Endometrial microvascular endothelial cells (primary cell): ENCODE results near the gene CNTN4. TPM values are rescaled to one million over a fixed set of nuclear protein-coding genes. Genes with fewer than 3 reads are reported as not detected.

ENCODE experiments used
- in situ Hi-C: cut with HindIII; loops from 2 replicates; pipeline ENCODE4 v1.10.0; 2017; ENCODE audit warnings: low sequenced_read_pairs, low pct_unique_long_range_greater_than_20kb; ENCODE audit errors: inconsistent ontology term
- total RNA-seq: library from RNA; depleted of rRNA; stranded (reverse); fragments of >200 nt; gene quantifications from one replicate; pipeline ENCODE4 v1.2.3, GENCODE V29; 2015; ENCODE audit errors: inconsistent ontology term

CNTN4 gene
- total RNA-seq, 1 donor from 2014 or later, result not detected

DNA sequence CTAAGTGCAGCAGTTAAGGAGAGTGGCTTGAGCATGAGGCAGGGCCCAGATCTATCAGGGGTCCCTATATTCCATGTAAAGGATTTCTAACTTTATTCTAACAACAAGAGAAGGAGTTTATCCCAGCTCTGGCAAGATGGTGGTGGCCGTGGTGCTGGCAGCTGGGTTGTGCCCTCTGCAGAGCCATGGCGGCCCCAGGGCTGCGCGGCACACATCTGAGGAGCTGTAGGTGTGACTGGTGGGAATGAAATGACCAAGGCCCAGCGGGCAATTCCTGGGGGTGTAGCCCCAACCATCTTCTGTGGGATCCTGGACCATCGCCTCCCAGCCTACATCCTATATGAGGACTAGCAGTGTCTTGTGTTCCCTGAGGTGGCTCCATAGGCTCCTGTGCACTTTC is 263.5 kb downstream of the CNTN4 start:
- in situ Hi-C loops, result no loop called here

DNA sequence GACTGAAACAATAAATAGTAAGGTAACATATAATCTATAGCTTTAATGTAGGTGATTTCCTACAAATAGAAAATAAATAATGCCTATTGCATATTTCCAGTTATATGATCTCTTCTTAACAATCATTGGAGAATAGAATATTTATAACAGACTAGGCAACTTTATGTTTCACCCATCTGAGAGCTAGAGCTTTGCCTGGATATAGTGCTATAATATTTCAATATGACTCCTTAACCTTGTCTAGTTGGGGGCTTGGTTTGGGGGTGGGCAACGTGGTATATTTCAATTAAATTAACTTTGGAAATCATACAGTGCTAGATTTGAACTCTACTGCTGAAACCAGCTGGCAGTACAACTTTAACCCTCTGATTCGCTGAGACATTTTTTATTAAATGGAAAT is 265.2 kb downstream of the CNTN4 start:
- in situ Hi-C loops, result no loop called here

DNA sequence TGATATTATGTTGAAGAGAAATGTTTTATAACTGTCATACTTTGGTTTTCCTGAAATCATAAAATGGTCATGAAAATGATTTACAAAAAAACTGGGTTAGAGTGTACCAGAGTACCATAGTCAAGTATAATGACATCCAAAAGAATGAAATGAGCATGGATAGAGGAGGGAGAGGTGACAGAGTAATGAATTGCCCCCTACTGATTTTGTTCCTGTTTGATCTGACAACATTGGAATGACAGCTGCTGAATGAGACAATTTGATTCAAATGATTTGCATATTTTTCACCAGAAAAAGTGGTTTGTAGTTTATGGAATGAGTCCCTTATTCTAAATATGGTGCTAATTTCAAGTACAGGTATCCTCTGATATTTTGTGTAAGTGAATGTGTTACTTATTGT is 271.7 kb downstream of the CNTN4 start:
- in situ Hi-C loops, result no loop called here

DNA sequence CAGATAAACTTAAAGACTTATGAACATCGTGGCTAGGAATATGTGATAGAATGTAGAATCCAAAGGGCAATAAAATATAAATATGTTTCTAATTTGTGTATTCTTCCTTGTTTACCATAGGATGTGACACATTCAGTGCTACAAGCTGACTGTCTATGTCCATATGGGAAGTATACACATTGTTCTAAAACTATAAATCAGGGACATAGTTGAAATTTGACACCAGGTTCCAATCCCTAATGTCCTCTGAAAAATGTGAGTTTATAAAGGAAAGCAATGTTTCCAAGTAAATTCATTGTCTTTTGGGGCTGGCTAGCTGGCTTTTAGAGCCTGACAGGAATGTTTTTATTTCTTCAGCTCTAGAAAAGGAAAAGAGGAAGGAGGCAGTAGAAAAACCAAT is 273.6 kb downstream of the CNTN4 start:
- in situ Hi-C loops, result no loop called here

DNA sequence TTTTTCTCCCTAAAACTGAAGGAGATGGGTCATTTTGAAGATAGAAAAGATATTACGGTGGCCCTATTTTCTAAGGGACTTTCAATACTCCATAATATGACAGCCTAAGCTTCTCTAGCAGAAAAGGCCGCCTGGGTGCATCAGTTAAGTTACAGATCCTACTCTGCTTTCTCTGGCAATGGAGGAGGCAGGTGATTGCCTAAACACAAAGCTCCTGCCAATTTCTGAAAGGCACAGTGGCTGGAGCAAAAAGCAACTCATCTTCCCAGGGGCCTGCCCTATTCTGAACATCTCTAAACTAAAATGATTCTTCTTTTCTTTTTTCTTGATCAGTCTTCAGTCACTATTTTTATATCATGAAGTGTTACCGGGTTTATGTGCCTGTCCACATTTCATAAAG is 276.7 kb downstream of the CNTN4 start:
- in situ Hi-C loops, result no loop called here

DNA sequence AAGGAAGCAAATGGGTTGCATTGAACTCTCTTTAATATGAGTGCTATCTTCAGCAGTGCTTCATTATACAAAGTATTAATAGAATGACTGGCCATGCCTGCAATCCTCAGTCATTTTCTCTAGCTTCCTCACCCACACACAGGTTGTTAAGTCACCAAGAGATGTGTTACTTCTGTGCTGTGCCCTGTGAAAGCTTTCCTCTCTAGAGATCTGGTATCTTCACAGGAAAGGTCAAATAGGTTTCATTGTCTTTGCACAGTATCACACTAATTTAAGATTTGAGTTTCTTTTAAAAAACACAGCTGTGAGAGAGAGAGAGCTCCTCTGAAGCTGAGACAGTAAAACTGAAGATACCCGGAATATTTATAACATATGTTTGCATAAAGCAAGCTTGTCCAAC is 278.6 kb downstream of the CNTN4 start:
- in situ Hi-C loops, result no loop called here

DNA sequence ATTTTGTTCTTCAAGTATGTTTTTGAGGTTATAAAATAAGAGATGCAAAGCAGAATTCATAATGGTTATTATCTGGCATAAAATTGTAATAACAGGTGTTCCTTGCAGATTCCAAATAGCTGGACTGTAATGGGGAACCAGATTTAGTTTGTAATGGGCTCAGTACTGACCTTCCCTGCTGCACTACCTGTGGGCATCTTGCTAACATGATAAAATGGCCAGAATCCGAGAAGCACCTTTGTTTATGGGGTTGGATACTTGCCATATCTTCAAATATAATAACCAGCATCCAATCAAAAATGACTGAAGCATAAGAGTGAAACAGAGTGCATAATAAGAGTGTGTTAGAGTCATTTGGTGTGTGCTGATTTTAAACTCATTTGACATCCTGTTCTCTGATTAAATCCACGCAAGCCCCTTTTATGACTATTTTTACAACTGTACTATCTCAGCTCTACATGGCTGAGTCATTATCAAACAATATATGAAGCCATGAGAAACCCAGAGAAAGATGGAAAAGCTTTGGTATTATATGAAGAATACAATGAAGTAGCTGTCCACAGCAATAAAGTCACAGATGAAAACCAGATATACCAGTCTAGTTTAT is 292.4 kb downstream of the CNTN4 start:
- in situ Hi-C loops, result no loop called here

DNA sequence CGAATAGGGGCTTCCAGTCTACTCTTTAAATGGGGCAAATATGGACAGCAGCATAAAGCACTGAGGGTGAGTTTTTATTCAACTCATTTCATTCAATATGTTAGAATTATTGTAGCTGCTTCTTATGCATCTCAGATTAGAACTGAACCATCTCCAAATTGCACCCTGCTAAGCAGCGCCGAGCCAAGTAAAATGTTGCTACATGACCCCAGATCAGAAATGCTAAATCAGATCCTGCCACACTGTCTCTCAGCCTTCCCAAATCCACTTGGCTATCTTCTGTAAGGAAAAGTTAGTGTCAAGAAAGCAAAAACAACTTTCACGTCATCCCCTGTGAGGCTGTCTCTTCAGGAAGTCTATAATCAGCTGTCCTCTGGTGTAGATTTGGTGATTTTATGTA is 293.2 kb downstream of the CNTN4 start:
- in situ Hi-C loops, result no loop called here

DNA sequence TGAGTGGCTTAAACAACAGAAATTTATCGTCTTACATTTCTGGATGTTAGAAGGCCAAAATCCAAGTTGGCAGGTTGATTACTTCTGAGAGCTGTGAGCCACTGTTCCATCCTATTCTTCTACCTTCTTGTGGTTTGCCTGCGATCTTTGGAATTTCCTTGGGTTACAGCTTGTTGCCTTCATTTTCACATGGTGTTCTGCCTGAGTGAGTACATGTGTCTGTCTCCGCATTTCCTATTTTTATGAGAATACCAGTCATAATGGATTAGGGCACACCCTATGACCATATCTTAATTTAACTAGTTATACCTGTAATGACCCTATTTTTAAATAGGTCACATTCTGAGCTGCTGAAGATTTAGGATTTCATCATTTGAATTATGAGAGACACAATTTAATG is 294.3 kb downstream of the CNTN4 start:
- in situ Hi-C loops, result no loop called here

DNA sequence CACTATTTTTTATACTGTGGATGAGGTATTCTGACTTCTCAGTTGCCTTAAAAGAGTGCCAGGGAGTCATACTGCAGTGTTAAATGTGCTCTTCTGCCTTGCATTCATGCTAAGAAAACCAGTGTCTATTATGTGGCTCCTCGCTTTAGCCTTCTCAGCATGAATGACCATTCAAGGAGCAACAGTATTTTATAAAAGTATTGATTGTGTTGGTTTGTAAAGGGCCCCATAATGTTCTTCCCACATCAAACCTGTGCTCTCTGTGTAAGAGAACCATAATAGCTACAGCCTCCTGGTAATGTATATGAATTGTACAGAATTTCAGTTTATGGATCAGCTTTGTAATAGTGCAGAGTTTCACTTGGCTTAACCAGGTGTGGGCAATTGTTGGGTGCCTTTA is 316.4 kb downstream of the CNTN4 start:
- in situ Hi-C loops, result no loop called here

DNA sequence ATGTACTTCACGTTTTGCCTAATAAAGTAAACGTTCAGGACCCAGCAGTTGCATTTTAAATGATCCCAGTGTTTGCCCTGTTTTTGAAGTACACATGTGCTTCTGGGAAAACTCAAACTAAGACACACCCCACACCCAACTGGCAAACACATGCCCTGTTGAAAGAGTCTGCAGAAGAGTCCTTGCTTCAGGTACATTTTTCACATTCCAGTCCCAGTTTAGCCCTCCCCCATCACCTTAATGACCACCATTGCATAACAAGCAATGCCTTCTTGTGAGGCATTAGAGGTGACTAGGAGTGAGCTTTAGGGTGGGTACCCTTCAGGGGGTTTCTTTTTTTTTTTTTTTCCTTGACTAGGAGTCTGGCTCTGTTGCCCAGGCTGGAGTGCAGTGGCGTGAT is 322.3 kb downstream of the CNTN4 start:
- in situ Hi-C loops, result no loop called here

DNA sequence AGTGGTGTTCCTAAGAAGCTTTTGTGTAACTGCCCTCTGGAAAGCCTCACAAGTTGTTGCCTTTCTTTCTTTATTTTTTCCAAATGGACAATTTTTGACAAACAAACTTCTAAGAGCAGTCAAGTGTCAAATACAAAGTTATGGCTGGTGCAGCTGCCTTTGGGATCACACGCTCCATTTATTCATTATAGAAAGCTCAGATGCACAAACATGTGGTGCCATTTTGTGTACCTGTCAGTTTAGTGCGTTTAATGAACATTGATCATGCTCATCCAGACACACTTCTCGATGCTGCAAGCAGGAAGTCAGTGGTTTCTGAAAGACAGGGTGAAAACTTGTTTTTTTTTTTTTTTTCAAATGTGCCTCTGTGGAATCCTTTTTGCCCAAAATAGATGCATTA is 324.5 kb downstream of the CNTN4 start:
- in situ Hi-C loops, result no loop called here

DNA sequence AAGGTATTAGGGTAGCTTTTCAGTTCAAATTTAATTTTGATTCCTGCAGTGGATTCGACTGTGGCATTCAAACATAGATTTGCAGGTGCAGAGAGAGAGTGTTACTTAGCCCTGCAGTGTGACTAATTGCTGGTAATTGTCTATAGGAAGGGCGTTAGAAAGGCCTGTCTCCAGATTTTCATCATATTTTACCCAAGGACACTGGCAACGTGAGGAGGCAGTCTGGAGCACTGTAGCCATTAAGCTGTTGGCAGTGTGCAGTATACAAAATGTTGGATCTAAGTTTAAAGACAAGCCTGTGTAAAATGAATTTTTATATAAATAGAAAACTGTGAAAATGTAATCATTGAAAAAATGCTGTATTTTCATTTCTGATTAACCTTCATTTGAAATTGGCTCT is 342.9 kb downstream of the CNTN4 start:
- in situ Hi-C loops, result no loop called here

DNA sequence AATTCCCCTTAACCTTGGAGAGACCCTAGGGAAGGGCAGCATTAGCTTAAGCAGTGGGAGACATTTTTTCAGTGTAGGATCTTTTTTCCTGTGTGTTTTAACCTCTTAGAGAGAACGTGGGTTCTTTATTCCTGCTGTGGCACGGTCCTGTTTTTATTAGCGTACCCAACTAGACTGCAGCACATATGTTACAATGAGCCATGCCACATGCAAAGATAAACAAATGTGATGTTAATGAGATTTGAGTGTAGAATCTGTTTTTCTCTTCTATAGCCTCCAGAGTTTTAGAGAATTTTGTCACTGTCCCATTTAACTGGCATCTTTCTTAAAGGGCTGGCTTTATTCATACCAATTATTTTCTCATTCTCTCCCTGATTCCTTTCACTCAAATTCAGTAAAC is 347.5 kb downstream of the CNTN4 start:
- in situ Hi-C loops, result no loop called here

DNA sequence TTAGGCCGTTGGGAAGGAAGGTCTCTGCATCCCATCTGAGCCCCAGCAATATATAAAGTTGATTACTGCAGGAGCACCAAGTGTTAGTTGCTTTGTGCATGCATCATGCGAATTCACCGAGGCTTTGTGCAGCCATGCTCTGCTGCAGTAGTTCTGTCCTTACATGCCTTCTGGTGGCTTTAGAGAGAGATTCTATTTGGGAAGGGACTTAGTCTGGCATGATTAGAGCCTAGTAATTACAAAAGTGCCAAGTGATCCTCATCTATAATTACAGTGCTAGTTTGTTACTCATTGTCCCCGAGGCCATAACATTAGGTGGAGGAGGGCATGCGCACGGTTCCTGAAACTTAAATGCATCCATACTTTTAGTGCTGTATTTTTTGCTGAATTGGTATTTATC is 353.6 kb downstream of the CNTN4 start:
- in situ Hi-C loops, result no loop called here

DNA sequence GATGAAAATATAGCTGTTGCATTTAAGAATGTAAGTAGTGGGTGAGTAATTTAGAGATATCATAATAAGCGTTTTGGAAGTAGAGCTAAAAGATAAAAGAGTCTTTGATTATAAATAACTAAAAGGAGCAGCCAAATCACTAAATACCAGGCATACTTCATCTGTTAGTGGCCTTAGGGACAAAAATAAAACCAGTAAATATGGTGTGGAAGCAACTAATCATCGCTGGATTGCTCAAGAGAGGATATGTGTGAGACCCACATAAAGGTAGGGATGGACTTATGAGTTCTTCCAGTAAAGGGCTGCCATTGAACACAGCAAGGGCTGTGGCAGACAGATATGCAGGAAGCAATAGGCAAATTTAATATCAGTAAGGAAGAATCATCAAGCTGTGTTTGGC is 356.2 kb downstream of the CNTN4 start:
- in situ Hi-C loops, result no loop called here

DNA sequence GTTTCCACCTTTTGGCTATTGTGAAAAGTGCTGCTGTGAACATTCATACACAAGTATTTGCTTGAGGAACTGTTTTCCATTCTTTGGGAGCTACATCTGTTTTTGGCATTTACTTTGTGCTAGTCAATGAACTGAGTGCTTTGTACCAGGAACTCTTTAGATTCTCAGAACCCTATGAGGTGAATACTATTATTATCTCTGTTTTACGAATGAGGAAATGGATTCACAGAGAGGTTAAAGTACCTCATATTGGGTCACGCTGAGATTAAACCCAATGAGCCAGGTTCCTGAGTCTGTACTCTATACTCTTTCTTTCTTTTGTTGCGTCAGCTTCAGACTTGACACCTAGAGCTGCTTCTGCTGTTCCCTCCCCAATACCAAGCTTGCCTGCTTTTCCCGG is 358.1 kb downstream of the CNTN4 start:
- in situ Hi-C loops, result no loop called here

DNA sequence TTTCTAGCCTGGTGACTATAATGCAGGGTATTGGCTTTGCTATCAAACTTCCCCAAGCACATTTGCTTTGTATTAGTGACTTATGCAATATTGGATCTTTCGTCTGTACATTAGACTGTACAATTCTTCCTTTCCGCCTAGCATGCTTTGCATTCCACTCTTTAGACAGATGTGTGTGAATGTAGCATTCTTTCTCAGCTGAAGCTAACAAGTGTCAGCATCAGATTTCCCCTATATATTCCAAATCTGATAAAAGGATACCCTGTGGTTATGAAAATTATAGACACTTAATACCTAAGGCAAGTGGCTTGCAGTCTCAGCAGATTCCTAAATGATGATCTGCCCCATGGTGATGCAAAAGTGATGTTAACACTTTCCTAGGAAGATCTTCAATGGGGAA is 360.1 kb downstream of the CNTN4 start:
- in situ Hi-C loops, result no loop called here

DNA sequence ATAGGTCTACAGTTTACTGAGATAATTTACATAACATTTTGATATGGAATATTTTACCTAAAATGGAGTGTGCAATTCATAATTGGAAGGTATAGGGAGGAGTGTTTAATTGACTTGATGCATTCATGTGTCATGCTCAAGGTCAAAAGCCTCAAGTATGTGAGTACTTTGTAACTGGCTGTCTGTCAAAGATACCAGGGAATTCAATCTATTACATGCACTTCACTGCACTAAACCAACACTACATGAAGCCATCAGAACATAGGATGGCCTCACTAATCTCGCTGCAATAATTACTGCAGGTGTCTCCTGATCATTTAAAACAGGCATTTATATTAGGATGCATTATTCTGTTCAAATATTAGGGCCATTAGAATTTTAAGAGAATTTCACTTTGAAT is 367.2 kb downstream of the CNTN4 start:
- in situ Hi-C loops, result no loop called here

DNA sequence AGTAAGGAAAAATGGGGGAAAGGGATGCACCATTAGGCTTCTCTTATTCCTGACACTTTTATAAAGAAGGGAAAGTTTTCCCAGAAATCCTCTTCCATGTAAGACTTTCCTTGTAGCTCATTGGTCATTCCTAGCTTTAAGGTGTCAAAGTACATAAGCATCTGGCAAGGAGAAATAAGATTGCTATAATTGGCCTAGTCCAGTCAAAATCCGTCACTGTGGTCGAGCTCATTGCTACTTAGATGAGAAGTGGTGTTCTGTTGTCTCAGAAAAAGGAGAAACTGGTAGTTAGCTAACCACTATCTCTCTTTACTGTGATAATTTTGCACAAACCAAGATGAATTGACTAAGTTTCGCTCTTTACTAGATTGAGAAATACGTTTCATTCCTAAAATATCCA is 370.1 kb downstream of the CNTN4 start:
- in situ Hi-C loops, result no loop called here

DNA sequence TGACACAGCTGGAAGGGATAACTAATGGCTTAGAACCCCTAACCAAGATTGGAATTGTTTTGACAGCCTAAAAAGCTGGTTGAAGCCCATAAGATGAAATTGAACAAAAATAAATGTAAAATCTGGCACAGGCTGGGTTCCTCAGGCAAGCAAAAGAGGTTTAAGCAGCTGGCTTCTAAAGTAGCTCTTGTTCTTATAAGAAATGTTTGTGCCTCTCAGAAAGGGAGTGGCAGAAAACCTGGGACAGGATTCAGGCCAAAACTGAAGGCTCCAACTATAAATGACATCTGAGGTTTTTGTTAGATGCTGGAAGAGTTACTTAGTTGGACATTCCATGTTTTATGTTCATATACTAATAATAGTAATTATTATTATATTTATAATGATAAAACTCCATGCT is 378.3 kb downstream of the CNTN4 start:
- in situ Hi-C loops, result no loop called here

DNA sequence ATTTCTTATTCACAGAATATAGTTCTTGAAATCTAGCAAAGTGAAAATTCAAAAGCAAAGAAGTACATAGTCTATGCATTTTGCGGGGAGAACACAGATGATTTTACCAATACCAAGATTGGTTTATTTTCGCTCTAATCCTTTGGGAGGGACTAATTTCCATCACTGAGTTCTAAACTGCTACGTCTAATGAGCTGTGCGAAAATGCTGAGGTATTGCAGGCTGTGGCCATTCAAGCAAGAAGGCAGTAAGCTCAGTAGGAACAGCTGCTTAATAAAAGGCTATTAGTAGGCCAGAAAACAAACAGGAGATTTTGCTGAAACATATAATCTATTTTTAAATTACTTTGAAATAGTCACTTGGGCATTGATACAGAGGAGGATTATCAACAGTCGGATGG is 379.0 kb downstream of the CNTN4 start:
- in situ Hi-C loops, result no loop called here
